Measurements from ENCODE around the gene PABPN1L.

- TF ChIP-seq TCF7L2 (IDR thresholded peaks at IDR 0.05; ENCODE audit: low read depth, low read length) (no peak), ZNF678 (CRISPR knock-in tag; IDR thresholded peaks at IDR 0.05) (no peak), CTCF (CRISPR knock-in tag; IDR thresholded peaks at IDR 0.05) (no peak), E2F1 (CRISPR knock-in tag; IDR thresholded peaks at IDR 0.05) (no peak), ZNF10 (CRISPR knock-in tag; IDR thresholded peaks at IDR 0.05; ENCODE audit: borderline replicate concordance, low read depth) (no peak), CREM (IDR thresholded peaks at IDR 0.05) (no peak), CREM (CRISPR knock-in tag; IDR thresholded peaks at IDR 0.05) (no peak), REST (IDR thresholded peaks at IDR 0.05; ENCODE audit: borderline replicate concordance in 1 of 2, low read depth in 1 of 2, low read length in 2 of 2) (no peak), SNAPC2 (CRISPR knock-in tag; IDR thresholded peaks at IDR 0.05) (no peak), SRF (IDR thresholded peaks at IDR 0.05; ENCODE audit: low read depth, low read length) (no peak)
Measured at GRCh38 chr16:88915639-88916327, 49.3 kb upstream of the PABPN1L start.

Measured in HepG2 (cell line).